ENCODE data around the gene TIMP2.
"Not testable (repeated sequence)": the region's sequence is repeated elsewhere in the genome, so short reads cannot be mapped to it uniquely, and the experiment has no call there.

Gene TIMP2

DNA sequence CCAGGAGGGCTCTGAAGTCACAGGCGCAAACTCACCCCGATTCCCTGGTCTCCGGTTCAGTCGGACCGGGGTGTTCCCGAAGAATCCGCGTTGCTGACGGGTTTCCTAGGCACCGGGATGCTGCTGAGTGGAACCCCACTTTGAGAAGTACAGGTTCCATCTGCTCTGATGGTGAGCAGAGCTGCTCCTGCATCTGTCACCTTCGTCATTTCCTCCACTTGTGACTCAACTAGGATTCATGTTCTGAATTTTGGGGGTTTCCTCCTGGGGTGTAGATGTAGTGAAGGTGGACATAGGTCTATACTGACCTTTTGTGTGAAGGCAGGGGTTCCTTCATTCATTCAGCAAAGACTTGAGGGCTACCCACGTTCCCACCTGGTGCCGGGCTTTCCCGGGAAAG, 29.5 kb upstream of the TIMP2 start:
- no peak for DNase-seq (ENCODE audit: low read depth in 2 of 2)

DNA sequence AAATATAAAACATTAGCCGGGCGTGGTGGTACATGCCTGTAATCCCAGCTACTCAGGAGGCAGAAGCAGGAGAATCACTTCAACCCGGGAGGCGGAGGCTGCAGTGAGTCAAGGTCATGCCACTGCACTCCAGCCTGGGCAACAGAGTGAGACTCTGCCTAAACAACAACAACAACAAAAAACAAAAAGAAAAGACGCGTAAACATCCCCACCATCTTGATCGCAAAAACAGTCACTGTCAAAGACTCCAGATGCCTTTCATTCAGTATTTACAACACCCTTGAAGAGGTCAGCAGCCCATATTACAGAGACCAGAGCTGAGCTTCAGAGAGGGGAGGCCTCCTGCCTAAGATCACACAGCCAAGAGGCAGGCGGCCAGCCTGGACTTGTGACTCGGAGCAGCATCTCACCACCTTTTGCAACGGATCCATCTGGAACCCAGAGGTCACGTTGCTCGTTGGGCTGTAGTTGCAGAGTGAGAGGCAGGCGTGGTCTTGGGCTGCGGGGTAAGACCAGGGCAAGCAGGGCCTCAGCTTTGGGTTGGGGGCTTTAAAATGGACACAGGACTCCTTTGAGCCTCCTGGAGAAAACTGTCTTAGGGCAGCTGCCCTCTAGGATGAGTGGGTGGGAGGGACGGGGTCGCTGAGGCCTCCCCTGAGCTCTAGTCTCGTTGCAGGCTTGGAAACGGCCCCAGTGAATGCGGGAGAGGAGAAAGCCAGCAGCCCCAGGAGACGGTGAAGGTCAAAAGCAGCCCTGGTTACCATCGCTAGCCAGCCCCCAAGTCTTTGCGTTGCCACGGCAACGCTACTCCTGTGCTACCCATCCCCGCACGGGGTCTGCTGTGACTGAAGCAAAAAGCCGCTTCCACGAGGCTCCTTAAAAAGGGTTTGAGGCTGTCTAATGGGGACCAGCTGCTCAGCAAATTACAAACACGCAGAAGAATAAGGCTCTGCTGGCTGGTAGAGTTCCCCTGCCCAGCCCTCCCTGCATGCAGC, 28.5 kb upstream of the TIMP2 start:
- DNase-seq (ENCODE audit: low read depth in 2 of 2), result no peak

- no peak for DNase-seq (ENCODE audit: low read depth in 2 of 2)
Measured at GRCh38 chr17:78952706-78953105, 27.5 kb upstream of the TIMP2 start.

DNA sequence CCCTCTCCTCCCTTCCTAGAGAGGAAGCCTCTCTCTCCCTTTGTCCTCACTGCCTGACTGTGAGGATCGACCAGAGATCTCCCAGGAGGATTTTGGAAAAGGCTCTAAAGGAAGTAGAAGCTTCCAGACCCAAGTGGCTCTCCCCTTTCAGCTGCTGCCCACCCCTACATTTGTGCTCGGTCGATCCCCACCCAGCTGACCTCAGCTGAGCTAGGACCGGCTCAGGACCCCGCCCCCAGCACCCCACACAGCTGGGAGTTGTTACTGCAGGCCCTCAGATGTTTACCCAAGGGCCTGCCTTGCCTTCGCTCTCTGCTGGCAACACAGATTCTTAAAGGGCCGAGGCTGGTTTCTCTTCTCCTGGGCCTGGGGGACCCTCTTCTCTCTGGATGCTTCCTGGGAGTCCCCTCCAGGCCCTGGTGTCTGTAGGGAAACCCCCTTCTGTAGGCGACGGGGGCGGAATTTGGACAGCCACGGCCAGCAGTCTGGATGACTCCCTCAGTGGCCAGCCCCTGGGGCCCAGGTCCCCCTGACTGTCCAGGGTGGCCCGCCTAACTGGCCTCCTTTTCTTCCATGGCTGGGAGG, 26.9 kb upstream of the TIMP2 start:
- no peak for DNase-seq (ENCODE audit: low read depth in 2 of 2)

DNA sequence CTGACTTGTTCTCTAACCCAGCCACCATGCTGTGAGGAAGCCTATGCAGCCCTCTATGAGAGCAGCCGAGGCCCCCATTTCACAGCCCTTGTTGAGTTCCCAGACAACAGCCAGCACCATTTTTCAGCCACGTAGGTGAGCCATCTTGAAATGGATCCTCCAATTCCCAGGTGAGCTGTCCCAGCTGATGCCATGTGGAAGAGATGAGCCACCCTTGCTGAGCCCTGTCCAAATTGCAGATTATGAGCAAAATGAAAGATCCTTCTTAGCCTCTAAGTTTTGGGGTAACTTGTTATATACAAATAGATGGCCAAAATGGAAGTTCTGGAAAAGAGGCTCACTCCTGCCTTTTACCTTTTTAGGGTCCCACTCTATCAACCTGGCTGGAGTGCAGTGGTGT, 25.7 kb upstream of the TIMP2 start:
- no peak for DNase-seq (ENCODE audit: low read depth in 2 of 2)

DNA sequence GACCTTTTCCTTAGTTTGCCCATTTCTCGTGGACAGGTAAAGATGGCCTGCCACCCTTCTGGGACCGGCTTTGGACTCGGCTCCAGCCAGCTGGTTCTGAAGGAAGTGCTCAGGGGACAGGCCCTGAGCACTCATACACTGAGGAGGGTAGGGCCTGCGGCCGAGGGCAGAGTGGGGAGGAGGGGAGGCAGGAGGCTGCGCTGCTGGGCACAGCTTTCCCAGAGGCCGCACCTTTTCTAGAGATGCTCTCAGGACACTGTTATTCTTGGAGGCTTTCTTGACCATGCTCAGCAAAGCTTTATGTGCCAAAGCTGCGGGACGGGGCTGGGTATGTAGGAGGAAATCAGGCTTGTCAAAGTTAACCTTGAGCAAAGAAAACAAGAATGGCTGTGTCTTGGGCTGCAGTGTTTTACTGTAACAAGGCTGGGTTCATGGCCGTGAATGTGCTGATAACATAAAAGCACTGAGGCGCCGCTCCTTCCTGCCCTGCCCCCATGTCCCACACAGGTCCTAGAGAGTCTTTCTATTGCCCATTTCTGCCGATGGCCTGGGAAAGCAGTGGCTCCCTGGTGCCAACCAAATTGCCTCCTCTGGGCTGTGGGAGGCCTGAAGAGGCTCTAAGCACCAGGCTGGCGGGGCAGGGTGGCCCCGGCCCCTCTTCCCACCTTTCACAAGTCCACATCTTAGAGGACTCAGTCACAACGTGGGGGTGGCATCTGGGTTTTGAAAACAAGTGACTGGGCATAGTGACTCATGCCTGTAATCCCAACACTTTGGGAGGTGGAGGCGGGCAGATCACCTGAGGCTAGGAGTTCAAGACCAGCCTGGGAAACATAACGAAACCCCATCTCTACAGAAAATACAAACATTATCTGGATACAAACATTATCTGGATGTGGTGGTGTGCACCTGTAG, 22.3 kb upstream of the TIMP2 start:
- no peak for DNase-seq (ENCODE audit: low read depth in 2 of 2)

DNA sequence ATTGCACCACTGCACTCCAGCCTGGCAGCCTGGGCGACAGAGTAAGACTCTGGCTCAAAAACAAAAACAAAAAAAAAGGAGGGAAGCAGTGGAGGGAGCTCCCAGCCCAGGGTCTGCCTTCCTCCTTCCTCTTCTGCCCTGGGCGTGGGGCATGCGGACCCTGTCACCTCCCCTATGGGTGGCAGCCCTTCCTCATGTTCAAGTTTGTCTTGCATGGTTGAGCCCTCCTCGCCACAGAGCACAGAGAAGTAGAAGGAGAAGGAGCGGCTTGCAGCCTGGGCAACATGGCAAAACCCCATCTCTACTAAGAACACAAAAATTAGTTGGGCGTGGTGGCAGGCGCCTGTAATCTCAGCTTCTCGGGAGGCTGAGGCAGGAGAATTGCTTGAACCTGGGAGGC, 21.4 kb upstream of the TIMP2 start:
- DNase-seq (ENCODE audit: low read depth in 2 of 2), result no peak

DNA sequence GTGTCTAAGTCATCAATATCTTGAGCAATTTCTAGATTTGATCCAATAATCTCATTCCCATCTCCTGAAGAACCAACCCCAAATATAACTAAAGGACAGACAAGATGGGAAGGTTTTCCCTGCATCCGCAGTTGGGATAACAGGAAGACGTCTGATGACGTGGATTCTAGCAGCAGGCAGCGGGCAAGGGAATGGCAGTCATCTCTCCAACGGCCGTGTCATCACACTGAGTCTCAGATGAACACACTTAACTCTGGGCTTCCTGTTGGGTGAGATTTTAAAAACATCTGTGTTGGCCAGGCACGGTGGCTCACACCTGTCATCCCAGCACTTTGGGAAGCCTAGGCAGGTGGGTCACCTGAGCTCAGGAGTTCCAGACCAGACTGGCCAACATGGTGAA, 20.9 kb upstream of the TIMP2 start:
- DNase-seq (ENCODE audit: low read depth in 2 of 2), result no peak

GRCh38 chr17:78945455-78945854, 20.3 kb upstream of the TIMP2 start:
- not testable (repeated sequence) for DNase-seq (ENCODE audit: low read depth in 2 of 2)

DNA sequence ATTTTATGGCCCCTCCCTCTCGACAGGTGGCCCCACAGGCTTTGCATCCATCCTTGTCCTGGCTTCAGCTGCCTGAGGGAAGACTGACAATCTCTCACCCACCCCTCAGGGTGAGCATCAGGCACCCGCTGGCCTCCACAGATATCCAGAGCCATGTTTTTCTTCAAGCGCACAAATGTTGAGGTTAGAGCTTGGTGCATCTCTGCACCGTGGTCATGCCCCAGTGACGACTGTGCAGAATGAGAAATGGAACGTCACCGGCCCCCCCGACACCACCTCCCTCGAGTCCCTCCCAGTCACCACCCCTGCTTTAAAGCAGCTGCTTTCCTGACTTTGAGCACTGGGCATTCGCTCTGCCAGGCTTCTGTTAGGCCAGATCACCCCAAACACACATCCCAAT, 19.8 kb upstream of the TIMP2 start:
- no peak for DNase-seq (ENCODE audit: low read depth in 2 of 2)

DNA sequence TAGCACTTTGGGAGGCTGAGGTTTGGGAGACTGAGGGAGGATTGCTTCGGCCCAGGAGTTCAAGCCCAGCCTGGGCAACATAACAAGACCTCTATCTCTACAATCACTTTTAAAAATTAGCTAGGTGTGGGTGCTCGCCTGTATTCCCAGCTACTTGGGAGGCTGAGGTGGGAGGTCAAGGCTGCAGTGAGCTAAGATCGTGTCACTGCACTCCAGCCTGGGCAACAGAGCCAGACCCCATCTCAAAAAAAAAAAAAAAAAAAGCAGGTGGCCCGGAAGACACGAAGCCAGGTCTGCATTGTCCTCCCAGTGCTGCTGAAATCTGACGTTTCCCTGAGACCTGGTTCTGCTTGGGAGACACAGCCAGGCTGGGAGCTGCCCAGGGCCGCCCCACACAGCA, 18.8 kb upstream of the TIMP2 start:
- no peak for DNase-seq (ENCODE audit: low read depth in 2 of 2)

- no peak for DNase-seq (ENCODE audit: low read depth in 2 of 2)
Measured at GRCh38 chr17:78940708-78941107, 15.5 kb upstream of the TIMP2 start.

DNA sequence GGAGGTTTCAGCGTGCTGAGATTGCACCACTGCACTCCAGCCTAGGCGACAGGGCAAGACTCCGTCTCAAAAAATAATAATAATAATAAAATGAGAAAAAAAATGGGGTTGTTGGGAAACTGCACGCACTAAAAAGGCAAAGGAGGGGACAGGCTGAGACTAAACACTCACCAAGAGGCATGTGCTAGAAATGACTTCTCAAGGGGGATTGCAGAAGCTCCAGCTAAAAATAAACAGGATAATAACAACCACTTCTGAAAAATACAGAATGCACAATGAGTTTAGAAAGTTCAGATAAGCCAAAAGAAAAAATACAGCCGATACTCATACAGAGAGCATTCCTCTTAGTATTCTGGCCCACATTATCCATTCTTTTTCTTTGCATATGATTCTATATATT, 15.1 kb upstream of the TIMP2 start:
- DNase-seq (ENCODE audit: low read depth in 2 of 2), result no peak

GRCh38 chr17:78939615-78940014, 14.4 kb upstream of the TIMP2 start:
- DNase-seq (ENCODE audit: low read depth in 2 of 2), result no peak

GRCh38 chr17:78937561-78937960, 12.4 kb upstream of the TIMP2 start:
- DNase-seq (ENCODE audit: low read depth in 2 of 2), result no peak

DNA sequence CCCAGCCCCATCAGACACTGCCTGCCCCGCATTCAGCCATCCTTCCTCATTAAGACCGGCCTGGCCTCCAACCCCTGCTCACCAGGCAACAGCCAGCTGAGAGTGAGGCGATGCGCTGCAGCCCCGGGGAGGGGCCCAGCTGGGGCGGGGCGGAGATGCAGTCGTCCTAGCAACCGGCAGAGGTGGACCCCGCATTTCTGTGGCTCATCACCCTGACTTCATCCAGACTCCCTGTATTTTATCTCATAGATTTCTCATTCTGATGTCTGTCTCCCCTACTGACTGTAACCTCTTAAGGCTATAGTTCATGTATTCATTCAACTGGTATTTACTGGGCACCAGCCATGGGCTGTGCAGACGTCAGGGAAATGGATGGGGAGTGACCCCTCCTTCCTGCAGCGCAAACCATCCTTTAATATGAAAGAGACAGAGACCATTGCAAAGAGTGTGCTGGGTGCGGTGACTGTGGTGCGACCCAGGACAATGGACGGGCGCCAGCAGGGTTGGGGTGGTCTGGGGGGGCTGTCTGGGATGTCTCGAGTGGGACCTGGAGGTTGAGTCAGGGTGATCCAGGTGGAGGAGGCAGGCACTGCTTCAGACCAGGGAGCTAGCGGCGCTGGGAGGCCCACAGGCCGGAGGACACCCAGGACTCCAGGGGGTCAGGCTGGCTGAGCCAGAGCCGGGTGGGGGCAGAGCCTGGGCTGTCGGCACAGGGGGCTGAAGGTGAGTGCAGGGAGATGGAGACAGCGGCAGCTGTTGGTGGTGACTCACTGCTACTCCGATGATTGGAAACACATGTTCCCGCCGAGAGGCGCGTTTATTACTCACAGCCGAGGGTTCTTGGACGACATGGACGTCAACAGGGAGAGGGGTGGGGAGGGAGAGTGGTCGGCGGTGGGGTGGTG, 10.5 kb upstream of the TIMP2 start:
- no peak for DNase-seq (ENCODE audit: low read depth in 2 of 2)

GRCh38 chr17:78934681-78935418, 9.7 kb upstream of the TIMP2 start:
- DNase-seq (ENCODE audit: low read depth in 2 of 2), result no peak

- no peak for DNase-seq (ENCODE audit: low read depth in 2 of 2)
Measured at GRCh38 chr17:78933959-78934568, 8.9 kb upstream of the TIMP2 start.

DNA sequence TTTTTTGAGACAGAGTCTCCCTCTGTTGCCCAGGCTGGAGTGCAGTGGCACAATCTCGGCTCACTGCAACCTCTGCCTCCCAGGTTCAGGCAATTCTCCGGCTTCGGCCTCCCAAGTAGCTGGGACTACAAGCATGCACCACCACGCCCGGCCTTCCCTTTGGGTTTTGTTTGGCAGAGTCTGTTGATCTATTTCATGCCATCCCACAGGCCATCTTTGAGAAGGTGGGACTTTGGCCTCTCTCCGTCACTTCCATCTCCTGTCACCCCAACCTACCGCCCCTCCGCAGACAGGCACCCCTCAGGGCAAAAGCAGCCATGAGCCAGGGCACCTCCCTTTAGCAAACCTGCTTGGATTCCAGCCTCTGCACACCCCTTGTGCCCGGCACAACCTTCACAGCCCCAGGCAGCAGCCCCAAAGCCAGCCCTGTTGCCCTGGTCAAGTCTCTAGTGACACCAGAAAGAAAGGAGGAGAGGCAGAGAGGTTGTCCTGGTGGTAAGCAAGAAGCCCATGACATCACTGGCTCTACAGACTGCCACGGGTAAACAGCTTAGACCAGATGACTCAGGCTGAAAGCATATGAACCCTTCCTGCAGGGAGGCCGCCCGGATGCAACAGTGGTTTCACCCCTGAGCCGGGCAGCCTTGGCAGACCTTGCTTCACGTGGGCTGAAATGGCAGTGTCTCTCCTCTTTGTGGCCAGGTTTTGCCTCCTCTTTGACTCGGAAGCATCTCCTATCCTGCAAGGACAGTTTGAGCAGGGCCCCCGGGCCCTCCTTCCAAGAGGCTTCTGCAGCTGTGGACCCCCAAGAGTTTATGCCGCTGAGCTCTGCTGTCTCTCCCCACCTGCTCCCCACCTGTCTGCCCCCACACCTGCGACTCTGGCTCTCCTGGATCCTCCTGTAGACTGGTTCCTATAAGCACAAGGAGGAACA, 8.1 kb upstream of the TIMP2 start:
- DNase-seq (ENCODE audit: low read depth in 2 of 2), result peak in 1 of 2 experiments; percentile 34

All from stimulated activated CD4-positive, alpha-beta T cell treated with anti-CD3 and anti-CD28 coated beads, Interleukin-12 subunit alpha, Interleukin-12 subunit beta, amount 100 ng/mL, for 24 hours (primary cell).